HT1080 (cell line): ENCODE results near the gene MOGAT2. TPM values are rescaled to one million over a fixed set of nuclear protein-coding genes. Genes with fewer than 3 reads are reported as not detected.
"Not testable (repeated sequence)": the region's sequence is repeated elsewhere in the genome, so short reads cannot be mapped to it uniquely, and the experiment has no call there.

Source experiments
- DNase-seq: peaks from one replicate; pipeline ENCODE4 v3.0.0-alpha.2; 2015; ENCODE audit warnings: low read depth
- total RNA-seq: library from RNA; depleted of rRNA; stranded (reverse); fragments of >200 nt; shearing (Covaris generic); gene quantifications from 2 replicates; pipeline ENCODE4 v1.2.3, GENCODE V29; 2014

MOGAT2 gene
- total RNA-seq, 1 experiment from 2014 or later, result not detected

DNA sequence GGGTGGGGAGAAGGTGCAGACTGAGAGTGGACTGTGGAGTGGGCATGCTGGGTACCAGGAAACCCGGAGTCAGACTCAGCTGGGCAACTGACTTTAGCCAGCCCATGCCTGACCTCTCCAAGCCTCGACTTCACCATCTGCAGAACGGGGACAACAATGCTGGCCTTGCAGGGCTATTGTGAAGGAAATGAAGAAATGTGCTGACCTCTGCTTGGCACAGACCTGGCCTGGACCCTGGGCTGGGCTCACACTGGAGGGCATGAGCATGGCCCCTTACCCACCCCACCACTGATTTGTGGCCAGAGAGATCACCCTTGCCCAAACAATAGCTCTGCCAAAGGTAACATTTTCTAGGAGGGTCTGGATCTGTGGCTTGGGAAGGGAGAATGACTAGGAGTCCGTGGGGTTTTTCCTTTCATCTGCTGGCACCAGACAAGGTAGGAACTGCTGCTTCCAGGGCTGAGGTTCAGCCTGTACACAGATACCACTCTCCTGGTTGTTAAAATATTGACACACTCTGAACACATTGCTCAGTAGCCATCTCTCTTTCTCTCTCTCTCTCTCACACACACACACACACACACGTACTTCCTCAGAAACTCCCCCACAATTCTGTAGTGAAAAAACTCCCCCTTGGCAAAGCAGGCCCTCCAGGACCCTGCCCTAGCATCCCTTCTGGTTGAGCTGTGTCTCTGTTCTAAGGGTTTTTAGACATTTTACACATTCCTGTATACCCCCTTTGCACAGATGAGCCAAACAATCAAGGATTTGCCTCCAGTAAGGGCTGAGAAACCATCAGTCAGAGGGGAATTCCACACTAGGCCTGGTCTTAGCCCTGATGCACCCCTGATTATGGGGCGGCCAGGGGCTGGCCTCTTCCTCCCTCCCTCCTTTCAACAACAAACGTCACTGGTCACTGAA lies 1.0 kb downstream of the MOGAT2 start:
- DNase-seq, result no peak

DNA sequence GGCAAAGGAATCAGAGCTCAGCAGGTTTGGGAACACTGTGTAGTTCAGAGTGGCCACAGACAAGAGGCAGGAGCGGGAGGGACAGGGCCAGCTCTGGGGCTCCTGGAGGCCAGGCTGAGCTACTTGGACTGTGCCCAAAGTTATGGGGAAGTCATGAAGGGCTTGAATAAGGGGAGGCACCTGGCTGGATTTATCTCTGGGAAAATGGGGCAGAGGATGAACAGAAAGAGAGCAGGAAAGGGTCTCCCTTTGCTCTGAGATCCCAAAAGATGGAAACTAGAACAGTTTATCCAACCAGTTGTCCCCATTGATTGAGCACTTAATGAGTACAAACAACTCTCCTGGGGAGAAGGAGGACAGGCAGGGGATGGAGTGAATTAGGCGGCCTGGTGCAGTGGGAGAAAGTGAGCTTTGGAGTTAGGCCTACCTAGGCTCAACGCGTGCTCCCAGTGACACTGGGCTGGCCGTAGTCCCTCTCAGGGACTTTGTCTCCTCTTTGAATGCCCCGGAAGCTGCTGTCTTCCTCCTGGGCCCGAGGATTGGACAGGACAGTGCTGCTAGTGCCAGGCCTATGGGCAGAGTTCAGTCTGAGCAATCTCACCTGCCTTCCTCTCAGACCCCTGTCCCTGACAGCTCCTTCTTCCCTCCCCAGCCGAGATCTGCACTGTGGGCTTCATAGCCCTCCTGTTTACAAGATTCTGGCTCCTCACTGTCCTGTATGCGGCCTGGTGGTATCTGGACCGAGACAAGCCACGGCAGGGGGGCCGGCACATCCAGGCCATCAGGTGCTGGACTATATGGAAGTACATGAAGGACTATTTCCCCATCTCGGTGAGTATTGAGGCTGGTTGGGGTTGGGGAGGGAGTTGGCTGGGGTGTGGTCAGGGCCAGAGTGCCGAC lies 2.0 kb downstream of the MOGAT2 start:
- DNase-seq, result no peak

DNA sequence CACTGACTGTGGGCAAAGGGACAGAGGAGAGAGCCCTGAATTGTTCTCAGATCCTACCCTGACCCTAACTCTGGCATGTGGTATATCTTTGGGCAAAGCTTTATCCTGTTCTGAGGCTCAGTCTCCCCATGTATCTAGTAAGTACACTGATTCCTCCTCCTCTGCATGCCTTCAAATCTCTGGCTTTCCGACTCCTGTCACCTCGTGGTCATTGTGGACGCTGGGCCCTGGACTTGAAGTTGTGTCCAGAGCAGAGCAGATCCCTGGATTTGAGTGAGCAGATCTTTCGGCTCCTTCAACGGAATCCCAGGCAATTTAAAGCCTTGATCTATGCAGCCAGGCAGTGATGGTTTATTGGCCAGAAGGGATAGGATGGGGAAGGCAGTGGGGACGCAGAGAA lies 3.0 kb downstream of the MOGAT2 start:
- no peak for DNase-seq

DNA sequence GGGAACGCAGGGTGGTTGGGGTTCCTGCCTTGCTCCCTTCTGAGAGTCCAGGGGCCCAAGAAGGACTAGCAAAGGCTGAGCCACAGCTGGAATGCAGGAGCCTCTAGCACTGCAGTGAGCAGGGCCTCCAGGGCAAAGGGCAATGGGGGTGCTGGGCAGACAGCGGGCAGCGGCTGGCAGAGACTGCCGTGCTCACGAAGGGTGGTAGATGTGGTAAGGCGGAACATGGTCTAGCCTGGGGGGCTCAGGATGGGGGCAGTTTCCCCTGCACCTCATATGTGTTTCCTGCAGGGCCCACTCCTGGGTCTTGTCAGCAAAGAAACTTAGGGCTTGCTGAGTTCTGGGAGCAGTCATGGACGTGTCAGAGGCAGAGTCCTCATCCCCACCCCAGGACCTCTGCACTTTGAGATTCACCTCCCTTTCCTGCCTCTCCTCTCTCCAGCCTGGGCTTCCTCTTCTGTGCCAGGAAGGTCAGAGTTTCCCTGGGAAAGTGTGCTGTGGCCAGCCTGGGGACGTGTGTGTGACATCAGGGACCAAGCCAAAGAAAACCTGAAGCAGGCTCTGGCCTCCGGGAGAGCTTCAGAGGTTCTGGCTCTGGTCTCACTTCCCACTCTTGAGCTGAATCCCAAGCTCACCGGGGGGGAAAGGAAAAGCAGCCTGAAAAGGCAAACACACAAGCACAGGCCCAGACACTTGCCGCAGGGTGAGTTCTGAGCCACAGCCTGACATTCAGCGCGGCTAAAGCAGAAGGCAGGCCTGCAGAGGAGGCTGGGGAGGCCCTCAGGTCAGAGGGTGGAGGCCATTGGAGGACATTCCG lies 4.4 kb downstream of the MOGAT2 start:
- no peak for DNase-seq

DNA sequence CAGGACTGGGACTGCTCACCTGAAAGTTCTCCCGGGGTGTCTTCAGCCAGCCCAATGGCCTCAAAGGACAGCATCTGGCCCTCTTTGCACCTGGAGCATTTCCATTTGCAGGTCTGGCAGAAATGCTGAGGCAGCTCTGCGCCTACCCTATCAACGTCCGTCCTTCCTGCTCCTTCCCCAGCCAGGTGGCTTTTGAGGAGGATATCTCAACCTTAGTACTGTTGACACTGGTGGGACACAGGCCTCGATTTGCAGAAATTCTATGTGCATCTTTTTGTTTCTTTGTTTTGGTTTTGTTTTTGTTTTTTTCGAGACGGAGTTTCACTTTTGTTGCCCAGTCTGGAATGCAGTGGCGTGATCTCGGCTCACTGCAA lies 5.0 kb downstream of the MOGAT2 start:
- DNase-seq, result no peak

DNA sequence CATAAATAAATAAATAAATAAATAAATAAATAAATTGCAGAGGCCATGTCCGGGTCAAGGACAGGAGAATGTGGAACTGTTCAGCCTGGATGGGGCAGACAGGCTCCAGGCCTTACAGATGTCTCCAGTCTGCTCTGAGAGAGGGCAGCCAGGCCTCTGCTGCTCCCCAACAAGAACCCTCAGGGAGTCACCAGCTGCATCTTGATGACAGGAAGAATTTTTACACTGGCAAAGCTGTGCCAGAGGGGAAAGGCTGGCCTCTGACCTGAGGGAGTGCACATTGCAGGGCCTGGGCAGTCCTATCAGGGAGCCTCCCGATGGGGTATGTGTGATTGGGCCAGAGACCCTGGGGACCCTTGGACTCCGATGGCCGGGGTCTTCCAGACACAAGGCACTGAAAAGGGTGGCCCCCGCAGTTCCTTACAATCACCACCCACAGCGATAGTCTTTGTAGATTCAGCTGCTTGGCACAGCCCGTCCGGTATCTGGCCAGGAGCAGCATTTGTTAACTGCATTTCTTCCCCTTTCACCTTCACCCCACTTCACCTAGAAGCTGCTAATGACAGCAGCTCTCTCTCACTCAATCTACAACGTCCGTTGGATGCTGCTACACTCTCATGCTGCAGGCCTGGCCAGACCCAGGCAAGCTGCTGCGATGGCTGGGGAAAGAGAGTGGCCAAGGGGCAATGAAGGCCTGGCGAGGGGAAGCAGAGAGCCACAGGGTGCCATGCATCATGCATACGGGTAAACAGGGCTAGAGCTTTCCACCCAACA lies 8.1 kb downstream of the MOGAT2 start:
- no peak for DNase-seq

DNA sequence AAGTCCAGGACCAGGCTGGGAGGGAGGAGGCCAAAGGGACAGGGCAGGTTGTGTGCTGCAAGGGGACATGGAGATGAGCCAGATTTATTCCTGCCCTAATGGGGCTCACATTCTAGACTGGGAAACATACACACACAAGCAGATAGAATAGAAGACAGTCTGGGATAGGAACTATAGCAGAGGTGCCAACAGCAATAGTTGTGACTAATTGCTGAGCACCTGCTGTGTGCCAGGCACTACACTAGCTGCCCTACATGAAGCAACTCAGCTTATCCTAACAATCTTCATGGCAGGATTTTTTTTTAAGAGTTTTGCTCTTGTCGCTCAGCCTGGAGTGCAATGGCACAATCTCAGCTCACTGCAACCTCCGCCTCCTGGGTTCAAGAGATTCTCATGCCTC lies 11.4 kb downstream of the MOGAT2 start:
- DNase-seq, result no peak

DNA sequence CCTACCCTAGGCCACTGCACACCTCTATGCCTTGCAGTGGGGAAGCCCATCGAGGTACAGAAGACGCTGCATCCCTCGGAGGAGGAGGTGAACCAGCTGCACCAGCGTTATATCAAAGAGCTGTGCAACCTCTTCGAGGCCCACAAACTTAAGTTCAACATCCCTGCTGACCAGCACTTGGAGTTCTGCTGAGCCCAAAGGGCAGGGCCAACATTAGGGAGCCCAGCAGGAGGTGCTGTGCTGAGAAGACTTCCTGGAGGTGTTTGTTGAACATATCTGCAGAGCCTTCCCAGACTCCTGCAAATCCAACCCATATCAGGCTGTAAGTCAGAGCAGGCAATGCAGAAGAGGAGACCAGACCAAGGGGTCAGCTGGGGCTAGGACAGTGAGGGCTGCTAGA lies 13.5 kb downstream of the MOGAT2 start:
- DNase-seq, result no peak

DNA sequence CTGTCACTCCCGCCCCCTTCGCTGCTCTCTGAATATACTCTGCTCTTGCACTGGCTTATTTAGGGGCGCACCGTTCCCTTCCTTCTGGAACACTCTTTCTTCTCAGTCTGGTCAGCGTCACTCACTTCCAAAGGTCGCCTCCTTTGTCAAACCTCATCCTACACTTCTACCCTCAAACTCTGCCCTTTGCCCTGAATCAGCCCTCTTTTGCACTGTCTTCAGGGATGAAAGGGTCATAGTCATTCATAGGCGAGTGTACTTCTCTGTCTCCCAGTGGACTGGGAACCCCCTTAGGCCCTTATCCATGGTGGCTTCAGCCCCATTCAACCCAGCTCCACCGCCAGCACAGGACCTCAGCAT lies 15.4 kb downstream of the MOGAT2 start:
- DNase-seq, result no peak

DNA sequence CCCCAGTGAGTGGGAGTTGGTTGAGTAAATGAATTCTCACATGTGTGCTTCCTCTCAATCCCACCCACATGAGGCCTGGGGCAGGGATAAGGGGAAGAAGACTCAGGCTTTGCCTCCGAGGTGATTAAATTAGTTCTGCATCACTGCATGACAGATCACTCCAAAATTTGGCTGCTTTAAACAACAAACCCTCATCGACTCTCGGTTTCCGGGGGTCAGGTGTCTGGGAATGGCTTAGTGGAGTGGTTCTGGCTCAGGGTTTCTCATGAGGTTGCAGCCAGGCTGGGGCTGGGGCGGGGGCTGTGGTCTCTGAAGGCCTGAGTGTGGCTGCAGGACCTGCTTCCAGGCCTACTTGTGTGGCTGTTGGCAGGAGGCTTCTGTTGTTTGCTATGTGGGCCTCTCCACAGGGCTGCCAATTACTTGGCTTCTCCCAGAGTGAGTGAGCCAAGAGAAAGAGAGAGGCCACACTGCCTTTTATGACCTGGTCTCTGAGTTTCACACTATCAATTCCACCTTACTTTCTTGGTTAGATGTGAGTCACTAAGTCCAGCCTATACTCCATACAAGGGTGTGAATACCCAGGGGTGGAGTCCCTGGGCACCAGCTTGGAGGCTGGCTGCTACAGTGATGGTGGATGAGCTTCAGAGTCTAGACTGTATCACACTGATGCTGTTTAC lies 15.9 kb downstream of the MOGAT2 start:
- peak; percentile 27 for DNase-seq

DNA sequence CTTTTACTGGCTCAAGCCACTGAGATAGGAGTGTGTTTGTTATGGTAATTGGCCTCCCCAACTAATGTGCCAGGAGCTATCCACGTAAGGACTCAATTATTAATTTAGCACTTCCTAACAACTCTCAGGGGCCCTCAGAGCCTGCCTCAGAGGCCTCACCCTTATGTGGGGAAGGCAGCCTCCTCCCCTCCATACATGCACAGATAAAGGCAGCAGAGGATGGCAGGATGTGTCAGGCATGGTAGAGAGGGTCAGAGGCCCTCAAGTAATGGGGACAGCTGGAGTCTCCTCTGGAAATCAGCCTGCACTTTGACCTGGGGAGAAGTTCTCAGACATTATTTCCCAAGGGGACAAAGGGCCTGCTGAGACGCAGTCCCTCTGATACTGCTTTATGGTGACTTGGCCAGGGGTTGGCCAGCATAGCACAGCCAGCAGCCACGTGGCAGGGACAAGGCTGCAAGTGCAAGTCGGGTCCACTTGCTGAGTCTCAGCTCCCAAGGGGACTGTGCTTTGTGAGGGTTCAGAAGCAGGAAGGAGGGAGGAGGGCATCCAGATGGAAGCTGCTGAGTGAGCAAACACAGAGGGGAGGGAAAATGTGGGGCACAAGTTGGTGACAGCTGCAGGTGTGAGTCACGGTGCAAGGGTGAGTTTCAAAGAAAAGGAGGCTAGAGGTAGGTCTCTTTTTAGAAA lies 17.0 kb downstream of the MOGAT2 start:
- DNase-seq, result peak; percentile 15

DNA sequence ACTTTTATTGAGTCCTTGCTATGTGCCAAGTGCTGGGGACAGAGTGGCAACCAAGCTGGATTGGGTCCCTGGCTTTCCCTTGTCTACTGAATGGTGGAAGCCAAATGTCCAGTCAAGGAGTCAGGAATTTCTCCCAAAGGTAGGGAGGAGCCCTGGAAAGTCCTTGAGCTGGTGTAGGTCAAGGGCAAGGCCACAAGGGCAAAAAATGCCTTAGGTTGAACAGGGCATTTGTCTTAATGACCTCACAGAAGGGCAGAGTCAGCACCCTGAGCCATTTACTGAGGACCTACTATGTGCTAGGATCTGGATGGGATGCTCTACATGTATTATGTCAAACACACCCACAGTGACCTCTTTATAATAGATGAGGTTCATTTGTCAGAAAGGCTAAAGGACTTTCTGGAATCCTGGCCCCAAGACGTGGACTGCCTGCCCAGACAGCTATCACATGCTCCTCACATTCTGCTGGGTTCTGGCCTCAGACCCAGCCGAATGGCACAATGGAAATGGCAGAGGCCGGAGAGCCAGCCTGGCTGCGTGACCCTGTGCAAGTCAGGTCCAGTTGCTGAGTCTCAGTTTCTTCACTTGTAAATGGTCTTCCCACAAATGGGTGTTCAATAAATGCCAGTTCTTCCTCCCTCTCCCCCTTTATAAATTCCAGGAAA lies 17.7 kb downstream of the MOGAT2 start:
- DNase-seq, result no peak

DNA sequence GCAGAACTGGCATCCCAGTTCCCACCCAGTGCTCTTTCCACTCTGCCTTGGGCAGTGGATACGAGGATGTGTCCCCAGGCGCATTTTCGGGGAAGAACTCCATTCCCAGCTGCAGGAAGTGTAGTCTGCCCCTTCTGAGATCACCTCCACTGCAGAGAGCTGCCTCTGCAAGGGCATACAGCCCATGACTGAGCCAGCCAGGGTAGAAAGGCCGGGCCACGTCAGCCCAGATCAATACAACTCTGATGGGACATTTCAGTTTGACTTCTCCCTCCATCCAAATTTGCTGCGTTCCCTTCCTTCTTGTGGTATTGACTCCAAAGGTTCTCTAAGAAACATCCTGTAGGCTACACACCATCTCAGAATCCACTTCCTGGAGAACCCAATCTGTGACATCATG lies 19.7 kb downstream of the MOGAT2 start:
- DNase-seq, result no peak

DNA sequence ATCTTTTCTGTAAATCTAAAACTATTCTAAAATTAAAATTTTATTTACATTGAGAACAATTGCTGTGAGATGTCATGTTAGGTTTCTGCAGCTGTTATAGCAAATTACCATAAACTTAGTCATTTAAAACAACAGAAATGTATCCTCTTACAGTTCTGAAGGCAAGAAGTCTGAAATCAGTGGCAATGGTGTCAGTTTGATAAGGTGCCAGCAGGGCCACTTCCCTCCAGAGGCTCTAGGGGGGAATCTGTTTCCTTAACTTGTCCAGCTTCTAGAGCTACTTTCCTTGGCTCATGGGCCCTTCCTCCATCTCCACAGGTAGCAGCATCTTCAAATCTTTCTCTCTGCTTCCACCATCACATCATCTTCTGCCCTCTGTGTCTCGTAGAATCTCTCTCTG lies 23.0 kb downstream of the MOGAT2 start:
- DNase-seq, result no peak

DNA sequence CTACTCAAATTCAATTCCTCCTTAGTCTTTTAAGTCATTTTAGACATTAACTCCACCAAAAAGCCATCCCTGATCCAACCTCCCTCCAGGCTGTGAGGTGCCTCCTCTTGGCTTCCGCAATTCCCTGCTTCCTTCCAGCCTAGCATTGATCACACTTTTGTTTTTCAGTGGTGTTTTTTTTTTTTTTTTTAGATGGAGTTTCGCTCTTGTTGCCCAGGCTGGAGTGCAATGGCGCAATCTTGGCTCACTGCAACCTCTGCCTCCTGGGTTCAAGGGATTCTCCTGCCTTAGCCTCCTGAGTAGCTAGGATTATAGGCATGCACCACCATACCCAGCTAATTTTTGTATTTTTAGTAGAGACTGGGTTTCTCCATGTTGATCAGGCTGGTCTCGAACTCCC lies 25.5 kb downstream of the MOGAT2 start:
- not testable (repeated sequence) for DNase-seq

DNA sequence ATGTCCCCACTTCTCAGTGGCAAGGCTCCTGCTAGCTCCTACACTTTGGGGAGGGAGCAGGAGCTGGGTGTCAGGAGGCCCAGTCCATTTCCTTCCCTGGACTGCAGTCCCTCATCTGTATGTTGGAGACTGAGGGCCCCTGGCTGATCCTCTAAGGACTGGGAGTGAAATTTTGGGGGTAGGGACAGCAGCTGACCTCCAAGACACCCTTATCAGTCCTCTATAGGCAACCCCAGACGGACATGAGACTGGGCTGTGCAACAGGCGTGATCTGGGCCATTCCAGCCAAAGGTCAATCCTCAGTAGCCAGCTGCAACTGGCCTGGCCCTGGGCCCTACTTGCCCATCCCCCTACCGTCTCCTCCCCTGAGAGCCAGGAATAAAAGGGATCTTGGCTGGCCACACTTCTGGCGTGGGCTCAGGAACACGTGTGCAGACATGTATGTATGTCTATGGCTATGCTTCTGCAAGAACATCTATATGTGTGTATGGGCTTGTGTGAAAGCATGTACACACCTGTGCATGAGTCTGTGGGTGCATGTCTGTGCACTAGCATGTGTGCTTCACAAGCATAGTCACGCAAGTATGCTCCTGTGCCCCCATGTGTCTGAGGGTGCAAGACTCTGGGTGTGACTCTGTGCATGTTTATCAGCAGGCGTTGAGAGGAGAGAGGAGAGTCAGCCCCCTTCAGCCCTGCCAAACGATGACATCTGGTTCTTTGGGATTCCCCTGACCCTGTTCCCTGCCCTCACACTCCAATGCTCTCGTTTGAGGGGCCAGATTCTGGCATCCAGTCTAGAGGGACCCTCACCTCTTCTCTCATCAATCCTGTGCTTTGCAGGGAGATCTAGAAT lies 26.3 kb downstream of the MOGAT2 start:
- no peak for DNase-seq

DNA sequence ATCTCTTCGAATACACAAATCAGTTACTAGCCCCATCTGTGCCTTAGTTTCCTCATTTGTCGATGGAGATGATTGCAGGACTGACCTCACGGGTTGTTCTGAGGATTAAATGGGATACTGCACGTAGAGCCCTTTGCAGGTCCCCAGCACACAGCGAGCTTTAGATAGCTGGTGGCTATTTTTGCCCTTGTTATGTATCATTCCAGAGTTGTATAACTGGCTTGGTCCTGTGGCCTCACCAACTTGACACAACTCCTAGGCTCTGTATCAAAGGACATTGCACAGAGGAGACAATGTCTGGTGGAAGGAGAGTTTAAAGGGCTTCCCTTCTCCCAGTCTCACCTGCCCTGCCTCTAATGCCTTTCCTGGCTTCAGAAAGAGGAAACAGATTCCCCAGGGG lies 28.2 kb downstream of the MOGAT2 start:
- DNase-seq, result no peak

DNA sequence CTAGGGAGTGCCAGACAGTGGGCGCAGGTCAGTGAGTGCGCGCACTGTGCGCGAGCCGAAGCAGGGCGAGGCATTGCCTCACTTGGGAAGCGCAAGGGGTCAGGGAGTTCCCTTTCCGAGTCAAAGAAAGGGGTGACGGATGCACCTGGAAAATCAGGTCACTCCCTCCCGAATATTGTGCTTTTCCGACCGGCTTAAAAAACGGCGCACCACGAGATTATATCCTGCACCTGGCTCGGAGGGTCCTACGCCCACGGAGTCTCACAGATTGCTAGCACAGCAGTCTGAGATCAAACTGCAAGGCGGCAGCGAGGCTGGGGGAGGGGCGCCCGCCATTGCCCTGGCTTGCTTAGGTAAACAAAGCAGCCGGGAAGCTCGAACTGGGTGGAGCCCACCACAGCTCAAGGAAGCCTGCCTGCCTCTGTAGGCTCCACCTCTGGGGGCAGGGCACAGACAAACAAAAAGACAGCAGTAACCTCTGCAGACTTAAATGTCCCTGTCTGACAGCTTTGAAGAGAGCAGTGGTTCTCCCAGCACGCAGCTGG lies 31.2 kb downstream of the MOGAT2 start:
- not testable (repeated sequence) for DNase-seq
